Peyer's patch (tissue), 4 donors: ENCODE measurements around the gene GDF7. TPM values are rescaled to one million over a fixed set of nuclear protein-coding genes. Genes with fewer than 3 reads are reported as not detected.
A peak's percentile ranks its signal among the peaks of the same experiment; 100 is the strongest.

Experiments
- DNase-seq, 3 donors: peaks; one replicate each; pipeline ENCODE4 v3.0.0-alpha.2; 2017 to 2019
- H3K27ac ChIP-seq, 4 donors: fragments of 200-600 bp; sonication (generic); one replicate each; pipeline ENCODE4 v1.5.1; 2016 to 2019
- H3K27me3 ChIP-seq, 2 donors: fragments of 200-600 bp; sonication (generic); one replicate each; pipeline ENCODE4 v1.5.1; 2019
- H3K36me3 ChIP-seq, 3 donors: fragments of 200-600 bp; sonication (generic); one replicate each; pipeline ENCODE4 v1.5.1; 2016 to 2019
- H3K4me1 ChIP-seq, 4 donors: fragments of 200-600 bp; sonication (generic); one replicate each; pipeline ENCODE4 v1.5.1; 2016 to 2019
- H3K4me3 ChIP-seq, 4 donors: fragments of 200-600 bp; sonication (generic); 1 replicate in 3 of 4; 2 replicates in 1 of 4; pipeline ENCODE4 v1.5.1; 2016 to 2019; ENCODE audit warnings: mild to moderate bottlenecking in 1 of 4
- H3K9me3 ChIP-seq, 4 donors: fragments of 200-600 bp; sonication (generic); one replicate each; pipeline ENCODE4 v1.5.1; 2016 to 2019; ENCODE audit warnings: mild to moderate bottlenecking in 1 of 4
- CTCF ChIP-seq, 6 experiments: fragments of 450-650 bp in 4 of 6; fragments of 200-600 bp in 2 of 6; sonication (generic) in 1 of 6; IDR thresholded peaks; one replicate each; pipeline ENCODE4 v1.5.1; 2017 to 2019; ENCODE audit warnings: antibody characterized with exemption in 6 of 6, mild to moderate bottlenecking in 3 of 6, moderate library complexity in 1 of 6
- POLR2A ChIP-seq, 2 donors: fragments of 450-650 bp; IDR thresholded peaks; one replicate each; pipeline ENCODE4 v1.5.1; 2017; ENCODE audit warnings: antibody characterized with exemption in 2 of 2, mild to moderate bottlenecking in 2 of 2, moderate library complexity in 2 of 2
- total RNA-seq, 4 donors: library from RNA; depleted of rRNA; stranded (reverse); fragments of >200 nt; gene quantifications; one replicate each; pipeline ENCODE4 v1.1.0, GENCODE V29; 2016

GDF7 gene
- 1 to 10 TPM in 1 of 4 donors, under 1 TPM in 3; 0.09 to 1.7 (median 0.38) TPM for total RNA-seq

GRCh38 chr2:20666304-20667150, at the start of gene GDF7:
TSS of gene GDF7 (plus strand) at chr2:20667144. CDS start at chr2:20667240, 96 bp downstream.
- H3K27ac ChIP-seq: peak within 1 kb of the TSS in 2 of 4 donors; percentile 46 to 57
- peak; percentile 61 to 69 (median 66) for DNase-seq
- H3K27me3 ChIP-seq: peaks cover 4 to 64% of the 10 kb centered on the region in 2 donors
- TF ChIP-seq CTCF (IDR thresholded peaks at IDR 0.05) (peak in 1 of 6 experiments; percentile 30), POLR2A (IDR thresholded peaks at IDR 0.05) (no peak)
- H3K4me3 ChIP-seq: peak within 1 kb of the TSS; percentile 43 to 56 (median 52)
- H3K36me3 ChIP-seq: no peaks in the 10 kb centered on the region
- peaks cover 0 to 34% (median 11%) of the 10 kb centered on the region in 4 donors for H3K4me1 ChIP-seq
- no peaks in the 10 kb centered on the region for H3K9me3 ChIP-seq

GRCh38 chr2:20617892-20618467, 49.0 kb upstream of the GDF7 start:
- TF ChIP-seq CTCF (IDR thresholded peaks at IDR 0.05) (peak in 5 of 6 experiments; percentile 19 to 55 (median 49)), POLR2A (IDR thresholded peaks at IDR 0.05) (no peak)
- Histone ChIP-seq H3K27ac (peak overlapping the region; percentile 68 to 97 (median 84)), H3K9me3 (no peaks in the 10 kb centered on the region), H3K27me3 (no peaks in the 10 kb centered on the region), H3K4me1 (peaks cover 0 to 47% (median 3%) of the 10 kb centered on the region in 4 donors), H3K4me3 (no peak overlapping the region), H3K36me3 (peaks cover 0 to 23% (median 0%) of the 10 kb centered on the region in 3 donors)
- DNase-seq: peak; percentile 56 to 93 (median 76)

GRCh38 chr2:20618468-20618885, 48.5 kb upstream of the GDF7 start:
- no peaks in the 10 kb centered on the region for H3K27me3 ChIP-seq
- TF ChIP-seq POLR2A (IDR thresholded peaks at IDR 0.05) (no peak), CTCF (IDR thresholded peaks at IDR 0.05) (no peak)
- no peaks in the 10 kb centered on the region for H3K9me3 ChIP-seq
- H3K27ac ChIP-seq: peak overlapping the region; percentile 68 to 97 (median 84)
- H3K36me3 ChIP-seq: peaks cover 0 to 28% (median 0%) of the 10 kb centered on the region in 3 donors
- peaks cover 0 to 47% (median 3%) of the 10 kb centered on the region in 4 donors for H3K4me1 ChIP-seq
- H3K4me3 ChIP-seq: no peak overlapping the region
- DNase-seq: peak in 2 of 3 donors; percentile 46 to 48

- Histone ChIP-seq H3K27me3 (no peaks in the 10 kb centered on the region), H3K27ac (peak overlapping the region; percentile 68 to 97 (median 84)), H3K4me1 (peaks cover 0 to 47% (median 3%) of the 10 kb centered on the region in 4 donors), H3K9me3 (no peaks in the 10 kb centered on the region), H3K36me3 (peaks cover 0 to 33% (median 0%) of the 10 kb centered on the region in 3 donors), H3K4me3 (no peak overlapping the region)
- DNase-seq: peak in 2 of 3 donors; percentile 43 to 45
- no peak for TF ChIP-seq CTCF (IDR thresholded peaks at IDR 0.05)
- TF ChIP-seq POLR2A (IDR thresholded peaks at IDR 0.05): no peak
These were observed 47.9 kb upstream of the GDF7 start for GRCh38 chr2:20618886-20619521.

- peak in 2 of 3 donors; percentile 40 to 42 for DNase-seq
- no peak for TF ChIP-seq CTCF (IDR thresholded peaks at IDR 0.05)
- no peak for TF ChIP-seq POLR2A (IDR thresholded peaks at IDR 0.05)
- Histone ChIP-seq H3K27ac (peak overlapping the region; percentile 46 to 97 (median 84)), H3K4me1 (peaks cover 0 to 47% (median 3%) of the 10 kb centered on the region in 4 donors), H3K4me3 (no peak overlapping the region), H3K36me3 (peaks cover 0 to 39% (median 0%) of the 10 kb centered on the region in 3 donors), H3K27me3 (no peaks in the 10 kb centered on the region), H3K9me3 (no peaks in the 10 kb centered on the region)
These were observed 47.3 kb upstream of the GDF7 start for GRCh38 chr2:20619624-20620024.
